T47D (cell line): Measurements from ENCODE around the gene MOSMO.
"Not testable (repeated sequence)": the region's sequence is repeated elsewhere in the genome, so short reads cannot be mapped to it uniquely, and the experiment has no call there.

ENCODE experiments used
- DNase-seq, 2 experiments: peaks; one replicate each; pipeline versions ENCODE4 v3.0.0 to v3.0.0-alpha.2; 2011 to 2012; ENCODE audit warnings: low read depth in 1 of 2, low spot score in 1 of 2
- JUND ChIP-seq: IDR thresholded peaks from 2 replicates; pipeline ENCODE4 v1.6.1; 2012; ENCODE audit warnings: low read depth
- in situ Hi-C: cut with HindIII; loops from 2 replicates; pipeline ENCODE4 v1.10.0; 2016; ENCODE audit warnings: low sequenced_read_pairs, low pct_unique_long_range_greater_than_20kb

The MOSMO gene

DNA sequence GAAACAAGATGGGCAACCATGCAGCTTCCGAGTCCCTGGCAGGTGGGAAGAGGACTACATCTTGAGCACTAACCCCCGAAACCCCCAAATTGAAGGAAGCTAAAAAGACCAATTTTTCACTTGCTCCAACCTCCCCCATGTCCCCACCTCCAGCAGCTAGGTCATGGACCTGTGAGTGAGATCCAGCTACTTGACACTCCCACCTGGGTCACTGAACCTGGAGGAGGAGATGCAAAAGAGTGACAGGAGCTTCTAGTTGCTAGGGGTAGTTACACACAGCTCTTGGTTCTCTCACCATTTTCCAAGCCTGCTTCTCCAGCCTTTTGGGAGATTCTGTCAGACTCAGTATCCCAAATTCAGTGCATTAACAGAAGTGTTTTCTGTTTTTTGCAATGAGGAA lies 18.2 kb upstream of the MOSMO start:
- no peak for TF ChIP-seq JUND
- no peak for DNase-seq
- in situ Hi-C loops: no loop called here

DNA sequence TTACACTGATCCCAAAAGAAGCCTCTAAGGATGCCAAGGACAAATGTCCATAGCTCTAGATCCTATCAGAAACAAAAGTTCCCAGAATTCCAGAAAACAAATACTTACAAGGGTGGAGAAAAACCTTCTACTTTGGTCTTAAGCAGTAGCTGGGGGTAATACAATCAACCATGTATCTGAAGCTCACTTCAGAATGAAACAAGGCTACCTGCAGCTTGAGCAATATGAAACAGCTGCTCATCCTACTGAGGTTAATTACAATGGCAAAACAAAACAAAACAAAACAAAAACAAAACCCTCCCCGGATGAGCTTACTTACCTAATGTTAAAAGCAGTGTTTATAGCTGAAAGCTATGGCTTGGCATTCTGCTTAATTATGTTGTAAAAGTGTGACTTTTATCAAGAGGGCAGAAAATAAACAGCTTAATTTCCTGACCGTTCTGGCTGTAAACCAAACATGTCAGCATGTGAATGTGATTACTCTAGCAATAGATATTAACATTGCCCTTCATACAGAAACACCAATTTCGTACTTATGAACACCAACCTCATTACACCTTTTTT lies 17.4 kb upstream of the MOSMO start:
- no peak for TF ChIP-seq JUND

DNA sequence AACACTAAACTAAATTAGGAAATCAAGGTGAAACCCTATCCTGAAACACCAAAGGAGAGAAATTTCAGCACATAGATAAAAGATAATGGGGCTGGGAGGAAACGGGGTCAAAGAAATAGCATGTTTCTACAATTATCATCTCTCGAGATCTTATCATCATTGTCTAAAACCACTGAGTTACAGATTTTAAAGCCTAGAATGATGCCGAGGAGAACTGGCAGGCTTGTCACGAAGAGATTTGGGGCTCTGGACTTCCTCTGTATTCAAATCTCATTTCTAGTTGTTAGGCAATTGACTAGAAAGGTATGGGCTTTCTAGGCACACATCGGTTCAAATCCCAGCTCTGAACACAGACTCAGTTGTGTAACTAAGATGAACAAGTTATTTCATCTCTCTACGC lies 16.3 kb upstream of the MOSMO start:
- no peak for DNase-seq
- no peak for TF ChIP-seq JUND
- in situ Hi-C loops: no loop called here

More for the DNA sequence above, 17.4 kb upstream of the MOSMO start:
- DNase-seq: no peak
- in situ Hi-C loops: no loop called here

DNA sequence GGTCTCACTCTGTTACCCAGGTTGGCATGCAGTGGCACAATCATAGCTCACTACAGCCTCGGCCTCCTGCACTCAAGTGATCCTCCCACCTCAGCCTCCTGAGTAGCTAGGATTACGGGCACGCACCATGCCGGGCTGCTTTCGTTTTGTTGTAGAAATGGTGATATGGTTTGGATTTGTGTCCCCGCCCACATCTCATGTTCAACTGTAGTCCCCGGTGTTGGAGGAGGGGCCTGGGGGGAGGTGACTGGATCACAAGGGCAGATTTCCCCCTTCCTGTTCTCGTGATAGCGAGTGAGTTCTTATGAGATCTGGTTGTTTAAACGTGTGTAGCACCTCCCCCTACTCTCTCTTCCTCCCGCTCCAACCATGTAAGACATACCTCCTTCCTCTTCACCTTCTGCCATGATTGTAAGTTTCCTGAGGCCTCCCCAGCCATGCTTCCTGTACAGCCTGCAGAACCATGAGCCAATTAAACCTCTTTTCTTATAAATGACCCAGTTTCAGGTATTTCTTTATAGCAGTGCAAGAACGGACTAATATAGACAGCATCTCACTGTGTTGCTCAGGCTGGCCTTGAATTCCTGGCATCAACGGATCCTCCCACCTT lies 12.9 kb upstream of the MOSMO start:
- in situ Hi-C loops: no loop called here

DNA sequence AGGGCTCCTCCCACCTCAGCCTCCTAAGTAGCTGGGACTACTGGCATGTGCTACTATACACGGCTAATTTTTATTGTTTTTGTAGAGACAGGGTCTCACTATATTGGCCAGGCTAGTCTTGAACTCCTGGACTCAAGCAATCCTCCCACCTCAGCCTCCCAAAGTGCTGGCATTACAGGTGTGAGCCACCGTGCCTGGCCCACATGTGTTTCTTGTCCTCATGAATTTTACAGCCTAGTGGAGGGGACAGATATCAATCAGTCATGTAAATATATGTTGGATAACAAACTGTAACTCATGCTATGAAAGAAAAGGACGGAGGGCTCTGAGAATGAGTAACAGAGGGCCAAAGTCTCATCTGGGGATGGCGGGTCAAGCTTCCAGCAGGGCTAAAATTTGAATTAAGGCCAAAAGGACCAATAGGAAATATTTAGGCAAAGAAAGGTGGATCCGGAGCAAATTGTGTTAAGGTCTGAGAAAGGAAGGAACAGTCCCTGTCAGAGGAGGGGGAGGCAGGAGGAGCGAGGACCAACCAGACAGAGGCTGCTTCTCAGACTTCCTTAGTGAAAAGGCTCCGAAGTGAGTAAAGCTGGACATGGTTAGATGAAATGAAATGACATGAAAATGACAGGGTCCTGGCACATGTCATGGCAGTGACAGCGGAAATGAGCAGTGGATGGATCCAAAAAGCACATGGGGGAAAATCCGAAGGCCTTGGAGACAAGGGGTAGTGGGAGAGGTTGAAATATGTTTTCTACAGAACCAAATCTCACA lies 10.8 kb upstream of the MOSMO start:
- DNase-seq: no peak
- in situ Hi-C loops: no loop called here
- no peak for TF ChIP-seq JUND

More for the DNA sequence above, 12.9 kb upstream of the MOSMO start:
- DNase-seq: no peak
- no peak for TF ChIP-seq JUND

DNA sequence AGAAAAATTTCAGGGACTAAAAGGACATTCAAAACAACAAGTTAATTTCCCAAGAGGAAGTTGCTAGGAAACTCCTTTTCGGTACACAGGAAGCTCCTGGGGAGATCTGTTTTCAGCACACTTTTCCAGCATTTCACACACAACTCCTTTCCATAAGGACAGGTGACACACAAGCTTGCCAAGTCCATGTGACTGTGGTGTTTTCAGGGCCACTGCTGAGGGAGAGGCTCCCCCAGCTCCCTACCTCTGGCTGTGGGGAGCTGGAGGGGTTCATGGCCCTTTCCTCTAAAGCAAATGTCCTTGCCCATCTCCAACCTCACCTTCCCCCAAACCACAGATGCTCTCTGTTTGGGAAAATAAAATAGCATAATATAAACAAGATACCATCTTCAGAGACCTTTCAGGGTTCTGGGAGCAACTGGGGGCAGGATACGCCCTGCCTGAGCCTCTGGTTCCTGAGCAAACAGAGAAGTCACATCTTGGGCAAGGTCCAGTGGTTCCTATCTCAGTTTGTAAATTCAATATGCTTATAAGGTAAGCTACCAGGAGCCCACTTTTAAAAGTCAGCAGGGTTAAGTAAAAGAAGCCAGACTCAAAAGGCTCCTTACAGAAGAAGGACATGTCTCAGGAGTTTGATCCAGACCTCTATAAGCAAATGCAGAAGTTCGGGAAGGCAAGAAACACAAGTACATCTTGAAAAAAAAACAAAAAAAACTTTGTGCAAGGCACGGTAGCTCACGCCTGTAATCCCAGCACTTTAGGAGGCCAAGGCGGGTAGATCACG lies 10.0 kb upstream of the MOSMO start:
- no peak for TF ChIP-seq JUND
- in situ Hi-C loops: no loop called here

DNA sequence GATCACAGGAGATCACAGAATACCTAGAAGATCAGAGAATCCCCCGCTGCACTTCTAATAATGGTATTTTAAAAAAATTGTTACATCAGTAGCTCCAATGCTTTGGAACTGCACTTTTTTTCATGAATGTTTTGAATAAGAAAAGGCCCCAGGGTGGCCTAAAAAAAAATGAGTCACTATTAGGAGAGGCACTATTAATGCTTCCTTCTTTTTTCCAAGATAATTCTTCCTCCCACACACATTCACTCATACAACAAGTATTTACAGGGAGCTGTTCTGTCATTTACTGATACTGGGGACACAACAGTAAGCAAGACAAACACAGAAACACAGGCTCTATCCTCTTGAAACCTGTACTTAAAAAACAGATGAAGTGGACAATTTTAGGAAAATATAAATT lies 6.3 kb upstream of the MOSMO start:
- no peak for DNase-seq
- TF ChIP-seq JUND: no peak
- in situ Hi-C loops: no loop called here

More for the DNA sequence above, 10.0 kb upstream of the MOSMO start:
- DNase-seq: no peak

DNA sequence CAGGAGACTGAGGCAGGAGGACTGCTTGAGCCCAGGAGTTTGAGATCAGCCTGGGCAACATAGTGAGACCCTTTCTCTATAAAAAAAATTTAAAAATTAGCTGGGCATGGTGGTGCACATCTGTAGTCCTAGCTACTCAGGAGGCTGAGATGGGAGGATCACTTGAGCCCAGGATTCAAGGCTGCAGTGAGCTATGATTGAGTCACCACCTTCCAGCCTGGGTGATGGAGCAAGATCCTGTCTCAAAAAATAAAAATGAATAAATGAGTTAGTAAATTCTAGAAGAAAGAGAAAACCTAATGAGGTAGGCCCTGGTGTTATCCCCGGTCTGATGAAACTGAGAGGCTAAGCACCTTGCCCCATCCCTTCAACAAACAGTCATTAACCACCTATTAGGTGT lies 5.9 kb upstream of the MOSMO start:
- in situ Hi-C loops, DNase-seq: not testable (repeated sequence)

DNA sequence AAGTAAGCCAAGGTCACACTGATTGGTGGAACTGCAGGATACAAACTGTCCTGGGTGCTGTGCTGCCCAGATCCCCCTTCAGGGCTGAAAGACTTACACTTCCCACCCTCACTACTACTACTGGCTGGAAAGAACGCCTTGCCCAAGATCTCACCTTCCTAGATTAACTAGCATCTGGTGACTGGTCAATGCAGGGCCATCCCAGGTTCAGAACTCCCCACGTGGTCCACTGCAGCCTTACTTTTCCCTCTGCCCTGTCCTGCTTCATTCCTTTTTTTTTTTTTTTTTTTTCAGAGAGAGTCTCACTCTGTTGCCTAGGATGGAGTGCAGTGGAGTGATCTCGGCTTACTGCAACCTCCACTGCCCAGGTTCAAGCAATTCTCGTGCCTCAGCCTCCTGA lies 4.7 kb upstream of the MOSMO start:
- in situ Hi-C loops: no loop called here
- TF ChIP-seq JUND: no peak
- DNase-seq: no peak

DNA sequence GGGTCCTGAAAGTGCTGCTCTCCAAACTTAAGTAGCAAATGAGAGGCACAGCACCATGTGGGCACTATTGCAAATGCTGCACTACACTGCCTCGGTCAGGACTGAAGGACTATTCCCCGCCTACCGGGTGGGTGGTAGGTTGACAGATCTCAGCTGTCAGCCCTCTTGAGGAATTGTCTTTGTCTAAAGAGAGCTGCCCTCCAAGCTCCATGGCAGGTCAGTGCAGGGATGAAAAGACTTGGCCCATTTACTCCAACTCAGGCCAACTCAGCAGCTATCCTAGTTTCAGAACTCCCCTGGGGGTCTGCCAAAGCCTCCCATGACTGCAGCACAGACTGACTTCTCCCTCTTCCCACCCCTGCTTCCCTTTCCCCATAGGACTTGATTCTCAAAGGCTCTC lies 3.6 kb upstream of the MOSMO start:
- in situ Hi-C loops: no loop called here
- no peak for DNase-seq
- no peak for TF ChIP-seq JUND

DNA sequence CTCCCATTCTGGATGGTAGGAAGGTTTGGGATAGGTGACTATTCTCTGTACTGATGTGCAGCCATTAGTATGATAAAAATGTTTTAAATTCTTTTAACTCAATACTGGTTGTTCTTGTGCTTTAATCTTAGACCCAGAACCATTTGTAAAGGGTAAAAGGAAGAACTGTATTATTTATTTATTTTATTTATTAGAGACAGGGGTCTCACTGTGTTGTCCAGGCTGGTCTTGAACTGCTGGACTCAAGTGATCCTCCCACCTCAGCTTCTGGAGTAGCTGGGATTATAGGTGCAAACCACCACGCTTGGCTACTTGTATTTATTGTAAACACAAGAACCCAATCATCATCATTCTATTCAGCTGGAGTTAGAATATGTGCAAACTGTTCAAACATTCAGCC lies 2.2 kb upstream of the MOSMO start:
- no peak for DNase-seq
- no peak for TF ChIP-seq JUND
- in situ Hi-C loops: no loop called here

DNA sequence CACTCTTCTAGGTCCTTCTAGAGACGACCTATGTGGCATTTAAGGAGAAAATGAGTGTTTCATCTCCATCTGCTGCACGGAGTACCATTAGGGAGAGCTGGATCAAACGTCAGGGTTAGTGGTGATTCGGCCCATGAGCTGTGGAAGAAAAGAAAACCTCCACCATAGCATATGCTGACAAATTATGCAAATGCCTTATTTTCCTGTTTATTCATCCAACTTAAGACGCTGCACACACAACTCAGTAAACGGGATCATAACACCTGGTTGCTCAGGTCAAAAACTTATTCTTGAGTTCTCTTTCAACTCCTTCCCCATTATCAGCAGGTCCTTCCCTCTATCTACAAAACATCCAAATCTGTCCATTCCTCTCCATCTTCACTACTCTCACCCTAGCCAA lies 1.3 kb upstream of the MOSMO start:
- DNase-seq: no peak
- in situ Hi-C loops: no loop called here
- no peak for TF ChIP-seq JUND

DNA sequence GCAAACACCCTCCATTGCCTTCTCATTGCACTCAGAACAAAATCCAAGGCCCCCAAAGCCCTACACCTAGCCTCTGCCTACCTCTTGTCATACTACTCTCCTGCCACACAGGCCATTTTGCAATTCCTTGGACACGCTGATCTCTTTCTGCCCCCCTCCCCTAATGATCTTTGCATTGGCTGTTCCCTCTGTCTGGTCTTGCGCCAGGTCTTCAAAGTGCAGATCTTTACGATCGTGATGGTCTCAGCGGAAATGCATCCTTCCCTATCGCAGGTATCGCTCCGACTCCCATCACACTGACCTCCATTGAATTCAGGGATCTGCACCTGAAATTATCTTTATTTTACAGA lies 777 bp upstream of the MOSMO start:
- TF ChIP-seq JUND: no peak
- in situ Hi-C loops: no loop called here
- no peak for DNase-seq
